HG03139 (cell line): ENCODE results near the gene NCOR1.

ENCODE experiments used
- ATAC-seq: cut with Tn5 transposase; IDR thresholded peaks from one replicate; pipeline ENCODE4 v1.9.1; 2021; ENCODE audit not compliant: unreplicated experiment

The NCOR1 gene

DNA sequence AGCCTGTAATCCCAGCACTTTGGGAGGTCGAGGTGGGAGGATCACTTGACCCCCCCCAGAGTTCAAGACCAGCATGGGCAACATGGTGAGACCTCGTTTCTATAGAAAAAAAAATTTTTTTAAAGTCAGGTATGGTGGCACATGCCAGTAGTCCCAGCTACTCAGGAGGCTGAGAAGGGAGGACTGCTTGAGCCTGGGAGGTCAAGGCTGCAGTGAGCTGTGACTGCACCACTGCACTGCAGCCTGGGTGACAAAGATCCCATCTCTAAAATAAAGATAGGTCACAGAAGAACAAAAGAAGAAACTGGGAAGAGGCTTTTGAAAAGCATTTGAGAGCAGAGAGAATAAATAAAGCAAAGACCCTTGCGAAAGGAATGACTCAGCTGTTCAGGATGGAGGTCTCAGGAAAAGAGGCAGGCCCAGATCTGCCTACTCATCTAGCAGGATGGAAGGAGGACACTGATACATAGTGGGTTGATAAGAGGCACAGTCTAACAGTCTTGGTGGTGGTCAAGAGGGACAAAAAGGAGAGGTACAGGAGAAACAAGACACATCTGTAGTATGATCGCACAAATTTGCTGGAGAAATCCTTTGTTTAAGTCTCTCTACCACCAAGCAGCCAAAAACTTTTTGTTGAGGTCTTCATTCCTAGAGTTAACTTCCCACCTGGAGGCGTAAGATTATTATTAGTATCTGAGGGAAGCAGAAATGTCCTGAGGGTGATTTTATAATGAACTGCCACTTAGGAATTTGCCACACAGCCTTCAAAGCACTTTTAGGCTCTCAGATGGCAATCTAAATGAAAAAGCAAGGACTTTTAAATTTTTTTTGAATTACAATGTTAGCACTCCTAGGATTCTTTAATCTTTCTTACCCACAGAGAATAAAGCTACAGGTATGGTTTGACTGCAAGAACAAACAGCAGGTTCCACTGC lies 233.4 kb downstream of the NCOR1 start:
- ATAC-seq: no peak

DNA sequence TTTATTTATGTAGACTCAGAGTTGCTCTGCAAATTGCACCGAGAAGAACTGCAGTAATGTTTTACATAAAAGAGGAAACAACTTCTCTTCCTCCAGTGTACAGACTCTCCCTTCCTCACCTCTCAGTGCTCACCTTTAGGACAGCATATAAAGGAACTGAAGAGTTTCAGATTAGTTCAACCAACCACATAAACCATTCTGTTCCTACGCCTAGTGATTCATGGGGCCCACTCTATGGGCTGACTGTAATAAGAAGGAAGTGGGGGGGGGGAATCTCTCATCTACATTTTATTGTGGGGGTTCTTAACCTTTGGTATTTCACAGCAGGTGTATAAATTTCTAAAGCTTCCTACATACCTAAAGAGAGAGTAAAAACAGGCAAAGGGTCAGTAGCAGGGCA lies 234.1 kb downstream of the NCOR1 start:
- ATAC-seq: peak; percentile 68
